ENCODE measurements around the gene HS3ST5. TPM values are rescaled to one million over a fixed set of nuclear protein-coding genes. Genes with fewer than 3 reads are reported as not detected.

HS3ST5 gene
- total RNA-seq, 4 donors from 2014 or later = not detected

DNA sequence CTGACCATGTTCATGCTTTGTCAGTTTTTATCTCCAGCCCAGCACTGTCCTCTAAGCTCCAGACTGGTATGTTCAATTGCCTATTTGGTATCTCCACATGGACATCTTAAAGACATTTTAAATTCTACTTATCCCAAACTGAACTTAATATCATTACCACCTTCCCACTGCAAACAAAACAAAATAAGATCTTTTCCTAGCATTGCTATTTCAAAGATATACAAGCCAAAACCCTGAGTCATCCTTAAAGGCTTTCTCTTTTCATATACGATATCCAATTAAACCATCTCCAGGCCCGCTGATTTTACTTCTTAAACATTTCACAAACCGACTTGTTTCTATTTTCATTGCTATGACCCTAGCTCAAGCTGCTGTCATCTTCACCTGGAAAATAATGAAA is 35.1 kb upstream of the HS3ST5 start:
- H3K27me3 ChIP-seq = no peaks in the 10 kb centered on the region
- no peaks in the 10 kb centered on the region for H3K9me3 ChIP-seq
- H3K36me3 ChIP-seq = no peaks in the 10 kb centered on the region
- no peak for TF ChIP-seq POLR2A (IDR thresholded peaks at IDR 0.05)
- no peak for DNase-seq
- no peak overlapping the region for H3K4me3 ChIP-seq (replicated peaks in 1 of 3)
- intact Hi-C loops (cut with DNase I) = no loop called here
- no peak overlapping the region for H3K27ac ChIP-seq
- WGBS, 2 donors = 92 to 94% methylated on average over 3 of the region's 3 CpGs
- H3K4me1 ChIP-seq = no peaks in the 10 kb centered on the region

- Histone ChIP-seq H3K4me3 (replicated peaks in 1 of 3) (no peak overlapping the region), H3K27ac (no peak overlapping the region), H3K9me3 (no peaks in the 10 kb centered on the region), H3K27me3 (no peaks in the 10 kb centered on the region), H3K36me3 (no peaks in the 10 kb centered on the region), H3K4me1 (no peaks in the 10 kb centered on the region)
- no peak for TF ChIP-seq POLR2A (IDR thresholded peaks at IDR 0.05)
- TF ChIP-seq, protein P1, sequence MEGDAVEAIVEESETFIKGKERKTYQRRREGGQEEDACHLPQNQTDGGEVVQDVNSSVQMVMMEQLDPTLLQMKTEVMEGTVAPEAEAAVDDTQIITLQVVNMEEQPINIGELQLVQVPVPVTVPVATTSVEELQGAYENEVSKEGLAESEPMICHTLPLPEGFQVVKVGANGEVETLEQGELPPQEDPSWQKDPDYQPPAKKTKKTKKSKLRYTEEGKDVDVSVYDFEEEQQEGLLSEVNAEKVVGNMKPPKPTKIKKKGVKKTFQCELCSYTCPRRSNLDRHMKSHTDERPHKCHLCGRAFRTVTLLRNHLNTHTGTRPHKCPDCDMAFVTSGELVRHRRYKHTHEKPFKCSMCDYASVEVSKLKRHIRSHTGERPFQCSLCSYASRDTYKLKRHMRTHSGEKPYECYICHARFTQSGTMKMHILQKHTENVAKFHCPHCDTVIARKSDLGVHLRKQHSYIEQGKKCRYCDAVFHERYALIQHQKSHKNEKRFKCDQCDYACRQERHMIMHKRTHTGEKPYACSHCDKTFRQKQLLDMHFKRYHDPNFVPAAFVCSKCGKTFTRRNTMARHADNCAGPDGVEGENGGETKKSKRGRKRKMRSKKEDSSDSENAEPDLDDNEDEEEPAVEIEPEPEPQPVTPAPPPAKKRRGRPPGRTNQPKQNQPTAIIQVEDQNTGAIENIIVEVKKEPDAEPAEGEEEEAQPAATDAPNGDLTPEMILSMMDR (IDR thresholded peaks at IDR 0.05) = no peak
- no peak for DNase-seq
- intact Hi-C loops (cut with DNase I) = no loop called here
- whole genome bisulfite sequencing, 2 donors = 39 to 54% methylated on average over 2 of the region's 2 CpGs
Observed at GRCh38 chr6:114376611-114377175, 33.9 kb upstream of the HS3ST5 start.

DNA sequence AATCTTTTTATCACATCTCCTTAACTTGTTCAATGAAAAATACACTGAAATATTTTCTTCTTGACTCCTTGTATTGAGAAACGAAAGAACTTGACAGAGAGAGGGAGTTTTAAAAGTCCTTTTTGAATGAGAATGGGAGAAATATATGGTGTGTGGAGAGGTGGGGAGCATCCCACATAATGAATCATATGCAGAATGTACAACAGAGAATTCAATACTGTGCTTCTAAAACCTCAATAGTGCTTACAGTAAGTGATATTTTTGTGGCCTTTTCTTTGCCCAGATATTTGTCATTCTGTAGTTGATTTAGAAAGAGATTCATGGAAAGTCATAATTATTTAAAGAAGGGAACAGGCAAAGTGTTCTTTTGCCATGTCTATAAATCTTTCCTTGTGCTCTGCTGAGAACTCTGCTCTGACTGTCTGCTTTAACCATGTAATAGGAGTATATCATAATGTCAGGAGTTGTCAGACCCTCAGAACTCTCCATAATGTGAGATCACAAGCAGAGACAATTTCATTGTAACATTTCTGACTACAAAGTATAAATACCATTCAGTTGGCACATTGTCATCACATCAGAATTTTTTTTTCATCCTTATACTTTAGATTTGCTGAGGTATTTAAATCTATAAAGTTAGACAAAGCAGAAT is 32.8 kb upstream of the HS3ST5 start:
- Histone ChIP-seq H3K27ac (no peak overlapping the region), H3K4me1 (no peaks in the 10 kb centered on the region), H3K4me3 (replicated peaks in 1 of 3) (no peak overlapping the region), H3K36me3 (no peaks in the 10 kb centered on the region), H3K9me3 (no peaks in the 10 kb centered on the region), H3K27me3 (no peaks in the 10 kb centered on the region)
- no peak for TF ChIP-seq POLR2A (IDR thresholded peaks at IDR 0.05)
- TF ChIP-seq, protein P1 (IDR thresholded peaks at IDR 0.05) = no peak
- 78 to 86% methylated on average over 1 of the region's 1 CpG for WGBS, 2 donors
- DNase-seq = no peak
- intact Hi-C loops (cut with DNase I) = no loop called here

DNA sequence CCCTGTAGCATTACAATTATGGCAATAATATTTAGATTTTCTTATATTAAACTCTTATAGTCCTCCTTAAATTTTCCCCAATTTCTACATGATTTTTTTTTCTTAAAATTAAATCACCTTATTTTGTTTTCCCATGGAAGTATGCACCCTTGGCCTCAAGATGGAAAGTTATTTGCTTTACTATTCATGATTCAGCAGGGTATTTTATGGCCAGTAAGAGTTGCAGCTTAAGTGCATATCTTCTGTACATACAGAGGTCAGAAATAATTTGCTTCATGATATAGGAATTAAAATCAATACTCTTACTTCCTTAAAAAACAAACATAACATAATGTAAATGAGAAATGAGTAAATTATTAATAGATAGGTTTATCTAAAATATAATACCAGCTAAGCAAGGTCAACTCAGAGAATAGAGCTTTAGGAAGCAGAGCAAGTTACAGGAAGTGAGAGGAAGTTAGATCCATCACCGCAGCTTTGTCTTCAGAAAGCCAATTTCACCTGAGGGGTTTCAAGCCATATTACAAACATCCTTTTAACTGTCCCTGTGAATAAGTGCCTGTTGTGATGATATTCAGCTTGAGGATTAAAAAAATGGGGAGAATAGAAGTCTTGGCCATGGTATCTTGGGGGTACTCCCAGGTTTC is 24.6 kb upstream of the HS3ST5 start:
- intact Hi-C loops (cut with DNase I) = no loop called here
- TF ChIP-seq, protein P1 (IDR thresholded peaks at IDR 0.05) = no peak
- no peak for TF ChIP-seq POLR2A (IDR thresholded peaks at IDR 0.05)
- DNase-seq = no peak
- no peaks in the 10 kb centered on the region for H3K36me3 ChIP-seq
- no peak overlapping the region for H3K4me3 ChIP-seq (replicated peaks in 1 of 3)
- no peak overlapping the region for H3K27ac ChIP-seq
- no peaks in the 10 kb centered on the region for H3K9me3 ChIP-seq
- WGBS, 2 donors = 71 to 77% methylated on average over 1 of the region's 1 CpG
- no peaks in the 10 kb centered on the region for H3K4me1 ChIP-seq
- no peaks in the 10 kb centered on the region for H3K27me3 ChIP-seq

DNA sequence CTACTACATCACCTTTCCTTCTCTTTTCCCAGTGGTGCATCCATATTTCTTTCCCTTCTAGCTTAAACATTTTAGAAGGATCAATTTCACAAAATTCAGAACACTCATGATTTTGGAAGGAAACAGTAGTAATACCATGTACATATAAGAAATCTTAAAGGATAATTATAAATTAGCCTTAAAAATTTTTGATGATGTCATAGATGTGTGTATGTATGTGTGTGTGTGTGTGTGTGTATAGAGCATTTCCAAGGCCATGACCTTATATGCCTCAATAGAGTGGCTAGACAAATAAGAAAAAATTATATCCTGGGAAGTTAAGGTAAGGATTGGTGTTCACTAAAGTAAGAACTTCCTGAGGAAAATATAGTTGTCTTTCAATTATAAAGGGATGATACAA is 24.1 kb upstream of the HS3ST5 start:
- no peak overlapping the region for H3K4me3 ChIP-seq (replicated peaks in 1 of 3)
- H3K27ac ChIP-seq = no peak overlapping the region
- intact Hi-C loops (cut with DNase I) = no loop called here
- no peaks in the 10 kb centered on the region for H3K27me3 ChIP-seq
- no peaks in the 10 kb centered on the region for H3K36me3 ChIP-seq
- no peaks in the 10 kb centered on the region for H3K9me3 ChIP-seq
- H3K4me1 ChIP-seq = no peaks in the 10 kb centered on the region
- DNase-seq = no peak
- no peak for TF ChIP-seq POLR2A (IDR thresholded peaks at IDR 0.05)
- TF ChIP-seq, protein P1 (IDR thresholded peaks at IDR 0.05) = no peak

Measured in thyroid gland (tissue), 4 donors.